HG03280 (cell line): ENCODE results near the gene CAPN3.
"Not testable (repeated sequence)": the region's sequence is repeated elsewhere in the genome, so short reads cannot be mapped to it uniquely, and the experiment has no call there.

Experiments used
- ATAC-seq: cut with Tn5 transposase; IDR thresholded peaks from one replicate; pipeline ENCODE4 v1.9.1; 2021; ENCODE audit warnings: mild to moderate bottlenecking, moderate library complexity; ENCODE audit not compliant: unreplicated experiment

Gene CAPN3

DNA sequence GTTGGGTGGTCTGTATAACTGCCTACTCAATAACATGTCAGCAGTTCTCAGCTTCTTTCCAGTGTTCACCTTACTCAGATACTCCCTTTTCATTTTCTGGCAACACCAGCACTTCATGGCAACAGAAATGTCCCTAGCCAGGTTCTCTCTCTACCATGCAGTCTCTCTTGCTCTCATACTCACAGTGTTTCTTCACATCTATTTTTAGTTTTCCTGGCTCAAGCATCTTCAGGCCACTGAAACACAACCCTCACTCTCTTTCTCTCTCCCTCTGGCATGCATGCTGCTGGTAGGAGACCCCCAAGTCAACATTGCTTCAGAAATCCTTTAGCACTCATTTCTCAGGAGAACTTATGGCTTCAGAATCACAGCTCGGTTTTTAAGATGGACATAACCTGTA lies at the start of gene CAPN3:
Gene CAPN3, plus strand, starts transcription at position 253 of the 400 bp plus-strand sequence. CDS start 305 bp downstream, outside the sequence.
- ATAC-seq, result no peak

DNA sequence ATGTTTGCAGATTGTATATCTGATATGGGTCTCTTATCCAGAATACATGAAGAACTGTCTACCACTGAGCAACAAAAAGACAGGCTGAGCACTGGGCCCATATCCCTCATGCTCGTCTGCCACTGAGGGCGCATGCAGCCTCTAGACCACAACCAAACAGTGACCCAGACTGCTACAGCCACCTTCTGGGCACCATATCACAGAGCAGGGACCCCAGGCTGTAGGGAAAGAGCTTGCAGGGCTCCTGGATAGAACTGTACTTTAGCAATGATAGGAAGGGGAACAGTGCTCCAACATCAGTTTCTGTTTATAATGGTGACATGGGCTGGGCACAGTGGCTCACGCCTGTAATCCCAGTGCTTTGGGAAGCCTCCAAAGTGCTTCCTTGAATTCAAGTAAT lies 45.8 kb upstream of the CAPN3 start:
- ATAC-seq, result no peak

DNA sequence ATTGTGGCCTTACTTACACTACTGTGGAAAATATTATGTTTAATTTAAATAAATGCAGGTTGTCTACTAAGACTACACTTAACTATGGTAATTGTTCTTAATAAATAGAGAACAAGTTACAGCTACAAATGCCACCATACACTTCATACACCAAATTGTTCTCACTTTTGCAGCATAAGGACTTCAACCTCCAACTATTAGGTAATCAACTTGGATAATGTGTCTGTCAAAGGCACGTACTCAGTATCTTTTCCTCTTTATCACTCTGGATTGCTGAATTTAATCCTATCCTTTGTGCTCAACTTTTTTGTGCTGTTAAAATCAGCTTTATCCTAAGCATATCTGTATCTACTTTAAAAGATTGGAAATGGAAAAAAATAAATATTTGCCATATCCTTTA lies 44.5 kb upstream of the CAPN3 start:
- no peak for ATAC-seq

DNA sequence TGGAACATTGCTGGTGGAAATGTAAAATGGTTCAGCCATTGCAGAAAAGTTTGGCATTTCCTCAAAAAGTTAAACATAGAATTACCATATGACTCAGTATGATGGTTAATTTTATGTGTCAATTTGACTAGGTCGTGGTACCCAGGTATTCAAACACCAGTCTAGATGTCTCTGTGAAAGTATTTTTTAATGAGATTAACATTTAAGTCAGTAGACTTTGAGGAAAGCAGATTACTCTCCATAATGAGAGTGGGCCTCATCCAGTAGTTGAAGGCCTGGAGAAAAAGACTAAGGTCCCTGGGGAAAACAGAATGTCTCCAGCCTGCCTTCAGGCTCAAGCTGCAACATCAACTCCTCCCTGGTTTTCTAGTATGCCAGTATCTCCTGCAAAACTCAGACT lies 43.8 kb upstream of the CAPN3 start:
- ATAC-seq, result no peak

DNA sequence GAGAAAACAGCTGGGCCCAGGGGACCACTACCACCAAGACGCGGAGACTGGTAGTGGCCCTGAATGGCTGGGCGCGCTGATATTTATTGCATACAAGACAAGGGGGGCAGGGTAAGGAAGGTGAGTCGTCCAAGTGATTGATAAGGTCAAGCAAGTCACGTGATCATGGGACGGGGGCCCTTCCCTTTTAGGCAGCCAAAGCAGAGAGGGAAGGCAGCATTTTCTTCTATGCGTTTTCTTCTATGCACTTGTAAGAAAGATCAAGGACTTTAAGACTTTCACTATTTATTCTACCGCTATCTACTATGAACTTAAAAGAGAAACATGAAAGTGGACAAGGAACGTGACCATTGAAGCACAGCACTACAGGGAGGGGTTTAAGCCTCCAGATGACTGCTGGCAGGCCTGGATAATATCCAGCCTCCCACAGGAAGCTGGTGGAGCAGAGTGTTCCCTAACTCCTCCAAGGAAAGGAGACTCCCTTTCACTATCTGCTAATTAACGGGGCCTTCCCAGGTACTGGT lies 43.0 kb upstream of the CAPN3 start:
- ATAC-seq, result not testable (repeated sequence)

DNA sequence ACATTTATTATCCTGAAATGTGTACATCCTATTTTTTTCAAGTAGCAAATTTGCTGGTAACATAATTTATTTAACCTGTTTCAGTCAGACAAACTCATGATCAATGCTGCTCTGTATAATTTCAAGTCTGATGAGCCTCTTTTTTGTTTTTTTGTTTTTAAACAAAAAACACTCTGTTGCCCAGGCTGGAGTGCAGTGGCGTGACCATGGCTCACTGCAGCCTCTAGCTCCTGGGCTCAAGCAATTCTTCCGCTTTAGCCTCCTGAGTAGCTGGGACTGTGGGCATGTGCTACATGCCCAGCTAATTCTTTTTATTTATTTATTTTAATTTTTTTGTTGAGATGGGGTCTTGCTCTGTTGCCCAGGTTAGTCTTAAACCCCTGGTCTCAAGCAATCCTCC lies 40.1 kb upstream of the CAPN3 start:
- ATAC-seq, result no peak

DNA sequence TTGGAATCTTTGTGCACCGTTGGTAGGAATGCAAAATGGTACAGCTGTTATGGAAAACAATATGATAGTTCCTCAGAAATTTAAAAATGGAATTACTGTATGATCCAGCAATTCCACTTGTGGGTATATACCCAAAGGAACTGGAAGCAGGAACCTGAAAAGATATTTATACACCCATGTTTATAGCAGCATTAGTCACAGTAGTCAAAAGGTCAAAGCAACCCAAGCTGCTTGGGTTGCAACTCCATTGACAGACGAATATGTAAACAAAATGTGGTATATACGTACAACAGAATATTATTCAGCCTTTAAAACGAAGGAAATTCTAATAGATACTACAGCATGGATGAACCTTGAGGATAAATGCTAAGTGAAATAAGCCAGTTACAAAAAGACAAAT lies 35.0 kb upstream of the CAPN3 start:
- no peak for ATAC-seq

DNA sequence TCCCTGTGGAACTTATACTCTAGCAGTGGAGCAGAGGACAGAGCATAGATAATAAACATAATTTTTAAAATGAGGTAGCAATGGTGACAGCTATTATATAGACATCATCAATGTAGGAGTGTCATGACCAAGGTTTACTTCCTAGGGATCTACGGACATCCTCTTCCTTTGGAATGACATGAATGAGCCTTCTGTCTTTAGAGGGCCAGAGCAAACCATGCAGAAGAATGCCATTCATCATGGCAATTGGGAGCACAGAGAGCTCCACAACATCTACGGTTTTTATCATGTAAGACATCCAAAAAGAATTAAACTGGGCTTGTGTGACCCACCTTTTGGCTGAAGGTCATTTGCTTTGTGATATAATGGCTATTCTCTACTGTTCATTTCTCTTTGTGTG lies 30.1 kb upstream of the CAPN3 start:
- ATAC-seq, result no peak

GRCh38 chr15:42329992-42330391 lies 29.3 kb upstream of the CAPN3 start:
- no peak for ATAC-seq

DNA sequence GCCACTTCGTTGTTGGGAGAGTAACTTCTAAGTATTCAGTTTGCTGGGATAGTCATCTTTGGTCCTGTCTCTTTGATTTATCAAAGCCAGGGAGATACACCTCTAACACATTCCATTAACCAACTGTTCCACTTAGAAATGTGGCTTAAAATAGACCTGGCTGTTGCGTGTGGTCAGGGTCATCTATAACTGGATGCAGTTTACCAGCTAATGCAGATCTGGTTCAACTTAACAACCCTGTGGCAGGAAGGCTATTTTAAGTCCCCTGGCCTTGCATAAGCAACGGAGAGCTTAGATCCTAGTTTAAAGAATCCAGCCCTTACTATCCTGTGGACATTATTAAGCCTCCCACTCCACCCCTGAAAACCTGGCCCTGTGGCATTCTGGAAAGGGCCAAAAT lies 28.1 kb upstream of the CAPN3 start:
- ATAC-seq, result no peak

DNA sequence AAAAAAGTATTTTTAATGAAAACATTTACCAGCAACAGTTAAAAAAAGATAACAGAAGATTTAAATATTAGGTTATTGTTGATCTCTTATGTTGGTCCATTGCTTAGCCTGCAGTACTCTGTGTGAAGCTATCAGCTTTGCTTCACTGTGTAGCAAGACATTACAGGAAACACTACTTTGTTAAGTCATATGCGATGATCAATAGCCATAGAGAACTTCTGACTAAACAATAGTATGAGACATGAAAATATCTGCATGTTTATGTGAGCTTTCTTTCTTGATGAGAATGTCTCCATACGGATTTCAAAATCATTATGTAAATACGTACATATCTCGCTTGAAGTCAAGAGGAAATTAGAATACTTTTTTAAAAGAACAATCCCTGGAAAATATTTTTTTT lies 27.0 kb upstream of the CAPN3 start:
- ATAC-seq, result no peak

GRCh38 chr15:42335074-42335473 lies 24.2 kb upstream of the CAPN3 start:
- ATAC-seq, result no peak

DNA sequence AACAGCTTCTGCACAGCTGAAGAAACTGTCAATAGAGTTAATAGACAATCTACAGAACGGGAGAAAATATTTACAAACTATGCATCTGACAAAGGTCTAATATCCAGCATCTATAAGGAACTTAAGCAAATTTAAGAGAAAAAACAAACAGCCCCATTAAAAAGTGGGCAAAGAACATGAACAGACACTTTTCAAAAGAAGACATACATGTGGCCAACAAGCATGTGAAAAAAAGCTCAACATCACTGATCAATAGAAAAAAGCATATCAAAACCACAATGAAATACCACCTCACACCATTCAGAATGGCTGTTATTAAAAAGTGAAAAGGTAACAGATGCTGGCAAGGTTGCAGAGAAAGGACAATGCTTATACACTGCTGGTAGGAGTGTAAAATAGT lies 22.7 kb upstream of the CAPN3 start:
- not testable (repeated sequence) for ATAC-seq

DNA sequence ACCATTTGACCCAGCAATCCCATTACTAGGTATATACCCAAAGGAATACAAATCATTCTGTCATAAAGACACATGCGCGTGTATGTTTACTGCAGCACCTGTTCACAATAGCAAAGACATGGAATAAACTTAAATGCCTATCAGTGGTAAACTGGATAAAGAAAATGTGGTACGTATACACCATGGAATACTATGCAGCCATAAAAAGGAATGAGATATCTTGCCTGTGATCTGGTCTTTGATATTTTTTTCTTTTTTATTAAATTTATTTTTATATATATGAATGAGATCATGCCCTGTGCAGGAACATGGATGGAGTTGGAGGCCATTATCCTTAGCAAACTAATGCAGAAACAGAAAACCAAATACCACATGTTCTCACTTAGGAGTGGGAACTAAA lies 22.2 kb upstream of the CAPN3 start:
- ATAC-seq, result not testable (repeated sequence)

DNA sequence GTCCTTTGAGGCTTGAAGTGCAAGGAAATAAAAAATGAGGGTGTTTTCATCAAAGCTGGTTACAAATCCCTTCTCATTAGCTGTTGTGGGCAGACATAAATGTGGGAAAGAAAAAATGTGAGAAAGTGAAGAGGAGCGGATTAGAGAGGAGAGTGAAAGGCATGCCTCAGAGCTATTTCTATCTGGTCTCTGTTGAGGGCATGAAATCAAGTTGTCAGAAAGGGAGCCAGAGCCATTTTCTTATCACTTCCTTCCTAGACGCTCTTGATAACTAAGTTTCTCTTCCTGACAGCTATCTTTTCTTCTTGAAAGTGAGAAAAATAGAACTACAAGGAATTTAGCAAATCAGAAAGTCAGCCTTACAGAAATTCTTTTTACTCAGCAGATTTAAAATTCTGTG lies 20.8 kb upstream of the CAPN3 start:
- ATAC-seq, result no peak

- no peak for ATAC-seq
These were observed 15.6 kb upstream of the CAPN3 start for GRCh38 chr15:42343596-42344232.

GRCh38 chr15:42344763-42345162 lies 14.5 kb upstream of the CAPN3 start:
- no peak for ATAC-seq

- ATAC-seq, result no peak
These were observed 13.8 kb upstream of the CAPN3 start for GRCh38 chr15:42345504-42345903.

- no peak for ATAC-seq
These were observed 11.2 kb upstream of the CAPN3 start for GRCh38 chr15:42348083-42348482.

DNA sequence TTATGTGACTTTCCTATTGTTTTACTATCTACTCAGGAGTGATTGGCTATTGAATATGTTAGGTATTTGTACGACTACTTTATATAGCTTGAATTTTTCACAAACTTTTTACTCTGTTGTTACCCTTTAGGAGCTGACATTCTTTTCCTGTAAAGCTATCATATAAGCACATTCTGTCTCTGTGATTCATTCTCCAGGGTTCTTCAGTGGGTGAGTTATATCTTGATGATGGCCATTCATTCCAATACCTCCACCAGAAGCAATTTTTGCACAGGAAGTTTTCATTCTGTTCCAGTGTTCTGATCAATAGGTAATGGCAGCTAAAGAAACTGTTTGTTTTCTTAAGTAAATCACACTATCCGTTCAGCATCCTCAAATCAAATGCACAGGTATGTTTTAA lies 10.1 kb upstream of the CAPN3 start:
- no peak for ATAC-seq

GRCh38 chr15:42352401-42352800 lies 6.9 kb upstream of the CAPN3 start:
- ATAC-seq, result no peak

DNA sequence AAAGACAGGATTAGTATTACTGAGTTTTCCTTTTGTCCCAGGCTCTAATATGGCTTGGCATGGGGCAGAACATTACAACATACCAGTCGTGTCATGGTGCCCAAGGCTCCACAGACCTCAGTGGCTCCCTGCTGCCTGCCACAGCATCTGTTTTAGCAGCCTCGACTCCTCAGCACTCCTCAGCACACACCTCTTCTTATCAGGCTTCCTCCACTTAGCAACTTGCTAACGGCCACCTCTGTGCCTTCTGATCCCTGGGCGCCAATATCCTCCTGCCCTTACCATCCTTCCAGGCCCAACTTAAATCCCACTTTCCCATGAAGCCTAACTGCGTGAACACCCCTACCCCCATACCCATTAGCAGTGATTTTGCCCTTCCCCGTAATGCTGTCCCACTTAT lies 6.2 kb upstream of the CAPN3 start:
- ATAC-seq, result no peak

GRCh38 chr15:42354824-42355223 lies 4.5 kb upstream of the CAPN3 start:
- no peak for ATAC-seq
